Immature natural killer cell (primary cell): ENCODE data around the gene LEMD1. TPM values are rescaled to one million over a fixed set of nuclear protein-coding genes. Genes with fewer than 3 reads are reported as not detected.

Experiments used
- DNase-seq, 3 donors: peaks; one replicate each; pipeline ENCODE4 v3.0.0; 2022; ENCODE audit warnings: mixed read lengths in 1 of 3
- H3K27ac Mint-ChIP-seq, 6 donors: one replicate each; pipeline ENCODE4 v1.8.0; 2020; ENCODE audit warnings: mixed read lengths in 6 of 6, mild to moderate bottlenecking in 5 of 6, inconsistent platforms in 4 of 6, moderate library complexity in 3 of 6
- H3K27me3 Mint-ChIP-seq, 3 donors: one replicate each; pipeline ENCODE4 v1.8.0; 2020 to 2021; ENCODE audit warnings: low read depth in 3 of 3, mild to moderate bottlenecking in 3 of 3, mixed read lengths in 3 of 3, moderate library complexity in 3 of 3, inconsistent platforms in 1 of 3
- H3K36me3 Mint-ChIP-seq, 3 donors: one replicate each; pipeline ENCODE4 v1.8.0; 2020; ENCODE audit warnings: mixed read lengths in 3 of 3, inconsistent platforms in 2 of 3, mild to moderate bottlenecking in 2 of 3
- H3K4me1 Mint-ChIP-seq, 2 donors: one replicate each; pipeline ENCODE4 v1.8.0; 2020; ENCODE audit warnings: inconsistent platforms in 2 of 2, mild to moderate bottlenecking in 2 of 2, mixed read lengths in 2 of 2, moderate library complexity in 1 of 2
- H3K4me3 Mint-ChIP-seq, 5 donors: one replicate each; pipeline ENCODE4 v1.8.0; 2020; ENCODE audit warnings: mild to moderate bottlenecking in 5 of 5, mixed read lengths in 5 of 5, inconsistent platforms in 3 of 5, moderate library complexity in 3 of 5
- H3K9me3 Mint-ChIP-seq, 6 donors: one replicate each; pipeline ENCODE4 v1.8.0; 2020; ENCODE audit warnings: mild to moderate bottlenecking in 6 of 6, mixed read lengths in 6 of 6, inconsistent platforms in 4 of 6, moderate library complexity in 3 of 6
- polyA plus RNA-seq, 3 donors: library from polyadenylated mRNA; unstranded; fragments of 300-500 nt; fragmentation: Illumina TruSeq; gene quantifications; one replicate each; pipeline ENCODE4 v1.2.3, GENCODE V29; 2021

Gene LEMD1
- polyA plus RNA-seq, 3 donors from 2014 or later: not detected

DNA sequence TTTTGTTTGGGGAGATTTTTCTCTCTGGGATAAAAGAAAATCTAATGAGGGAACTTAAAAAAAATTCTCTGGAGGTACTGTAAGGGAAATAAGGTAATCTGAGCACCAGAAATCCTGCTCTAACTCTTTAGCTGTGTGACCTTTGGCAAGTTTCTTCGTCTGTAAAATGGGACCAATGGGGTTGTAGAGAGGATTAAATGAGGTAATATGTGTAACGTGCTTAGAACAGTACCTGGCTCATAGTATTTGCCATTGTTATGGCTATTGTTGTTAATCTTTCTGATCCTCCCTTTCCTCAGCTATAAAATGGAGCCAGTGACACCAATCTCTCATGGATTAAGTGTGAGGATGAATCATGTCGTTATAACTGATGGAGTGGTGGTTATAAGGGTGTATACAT lies 64.3 kb downstream of the LEMD1 start:
- Mint-ChIP-seq H3K27me3 (peaks cover 5 to 8% (median 8%) of the 10 kb centered on the region in 3 donors), H3K36me3 (no peaks in the 10 kb centered on the region), H3K9me3 (no peaks in the 10 kb centered on the region), H3K27ac (no peak overlapping the region), H3K4me3 (no peak overlapping the region), H3K4me1 (no peaks in the 10 kb centered on the region)
- no peak for DNase-seq

DNA sequence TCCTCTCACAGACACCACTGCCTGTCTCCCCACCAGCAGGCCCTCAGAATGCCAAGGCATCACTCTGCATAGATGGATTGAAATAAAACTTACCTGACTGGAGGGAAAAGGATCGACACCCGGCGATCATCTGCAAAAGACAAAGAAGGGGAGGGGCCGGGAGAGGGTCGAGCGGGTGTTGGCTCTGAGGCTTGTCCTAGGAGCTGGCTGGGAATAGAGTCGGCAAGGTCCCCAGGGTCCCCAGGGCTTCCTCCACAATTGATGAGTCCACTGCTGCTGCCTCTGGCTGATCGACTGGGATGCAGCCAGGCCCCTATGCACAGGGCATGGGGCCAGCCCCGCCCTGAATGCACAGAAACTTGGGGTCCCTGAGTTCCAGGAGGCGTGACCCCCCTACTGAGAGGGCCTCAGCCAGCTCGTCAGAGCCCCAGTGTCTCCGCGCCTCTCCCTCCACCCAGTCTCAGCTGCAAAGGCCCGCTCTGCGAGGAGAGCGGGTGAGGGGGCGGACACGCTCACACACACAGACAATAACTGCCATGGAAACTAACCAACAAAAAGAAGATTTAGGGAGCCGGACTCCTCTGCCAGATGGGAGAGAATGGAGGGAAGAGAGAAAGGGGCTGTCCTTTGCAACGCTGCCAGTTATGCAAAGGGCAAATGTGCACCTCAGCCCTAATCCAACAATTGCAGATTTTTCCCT lies 65.3 kb downstream of the LEMD1 start, which contains the start of gene KLHDC8A:
Gene KLHDC8A, minus strand, starts transcription at position 483 of the 700 bp plus-strand sequence. CDS start 13,318 bp downstream, outside the sequence.
- DNase-seq: no peak
- Mint-ChIP-seq H3K9me3 (no peaks in the 10 kb centered on the region), H3K36me3 (no peaks in the 10 kb centered on the region), H3K4me1 (no peaks in the 10 kb centered on the region), H3K27me3 (peaks cover 5 to 8% (median 8%) of the 10 kb centered on the region in 3 donors), H3K27ac (no peak within 1 kb of the TSS), H3K4me3 (no peak within 1 kb of the TSS)

DNA sequence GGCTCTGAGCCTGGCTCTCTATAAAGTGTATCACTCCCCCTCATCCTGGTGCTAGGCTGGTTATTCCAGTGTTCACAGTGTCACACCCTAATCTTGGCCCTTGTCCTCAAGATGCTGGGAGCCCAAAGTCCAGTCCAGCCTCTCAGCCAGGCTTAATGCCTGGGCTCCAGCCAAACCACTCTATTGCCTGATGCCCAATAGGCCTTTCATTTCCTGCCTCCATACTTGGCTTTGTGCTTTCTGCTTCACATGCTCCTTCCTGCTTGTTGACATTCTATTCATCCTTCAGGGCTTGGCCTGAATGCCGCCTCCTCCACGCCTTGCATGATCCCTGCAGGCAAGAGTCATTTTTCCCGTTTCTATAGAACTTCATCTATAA lies 66.8 kb downstream of the LEMD1 start:
- Mint-ChIP-seq H3K36me3 (no peaks in the 10 kb centered on the region), H3K9me3 (no peaks in the 10 kb centered on the region), H3K27ac (no peak overlapping the region), H3K4me3 (no peak overlapping the region), H3K27me3 (peaks cover 3 to 8% (median 8%) of the 10 kb centered on the region in 3 donors), H3K4me1 (no peaks in the 10 kb centered on the region)
- DNase-seq: no peak

DNA sequence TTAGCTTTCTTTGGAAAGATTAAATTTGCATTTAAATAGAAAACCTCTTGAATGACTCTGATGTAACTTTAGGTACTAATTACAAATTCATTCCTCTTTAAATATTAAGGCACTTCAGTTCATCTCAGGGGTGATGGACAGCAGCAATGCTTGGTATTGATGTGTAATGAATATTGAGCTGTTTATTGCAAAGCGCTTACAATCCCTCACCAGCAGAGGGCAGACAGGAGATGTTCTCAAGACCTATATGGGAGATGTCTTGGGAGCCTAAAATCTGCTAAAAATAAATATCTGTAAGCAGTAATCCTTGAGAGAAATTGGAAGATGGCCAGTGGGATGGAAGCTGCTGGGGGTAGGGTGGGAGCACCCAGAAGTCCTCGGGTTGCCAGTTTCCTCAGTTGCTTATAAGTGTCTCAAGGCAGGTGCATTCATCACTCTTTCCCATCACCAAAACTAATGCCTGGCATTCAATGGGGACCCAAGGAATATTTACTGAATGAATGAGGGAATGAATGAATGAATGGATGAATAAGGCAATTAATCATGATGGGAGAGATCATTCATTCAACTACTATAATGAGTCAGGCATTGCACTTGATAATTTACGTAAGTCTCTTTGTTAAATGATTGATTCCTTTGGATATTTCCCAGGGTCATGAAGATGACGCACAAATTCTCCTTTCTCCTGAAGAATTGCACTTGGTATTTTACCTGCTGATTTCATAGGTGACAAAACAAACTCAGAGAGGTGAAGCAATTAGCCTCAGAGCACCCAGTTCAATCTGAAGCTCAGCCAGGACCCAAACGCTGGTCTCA lies 67.4 kb downstream of the LEMD1 start:
- H3K27me3 Mint-ChIP-seq: peaks cover 3 to 8% (median 8%) of the 10 kb centered on the region in 3 donors
- H3K36me3 Mint-ChIP-seq: no peaks in the 10 kb centered on the region
- DNase-seq: peak; percentile 38 to 59 (median 49)
- no peaks in the 10 kb centered on the region for H3K9me3 Mint-ChIP-seq
- no peak overlapping the region for H3K27ac Mint-ChIP-seq
- no peak overlapping the region for H3K4me3 Mint-ChIP-seq
- no peaks in the 10 kb centered on the region for H3K4me1 Mint-ChIP-seq

DNA sequence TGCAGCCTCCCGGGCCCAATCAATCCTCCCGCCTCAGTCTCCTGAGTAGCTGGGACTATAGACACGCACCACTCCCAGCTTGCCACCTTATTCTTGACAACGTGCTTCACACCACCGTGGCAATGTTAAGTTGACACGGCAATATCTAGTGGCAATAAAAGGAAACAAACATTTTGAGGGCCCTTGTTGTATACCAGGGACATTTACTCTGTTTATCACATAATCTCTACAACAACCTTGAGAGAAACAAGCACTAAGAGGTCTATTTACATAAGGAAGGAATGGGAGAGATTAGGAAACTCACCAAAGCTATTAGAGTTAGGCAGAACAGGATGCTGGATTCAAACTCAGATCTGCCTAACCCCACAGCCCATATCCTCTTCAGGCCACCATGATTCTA lies 68.2 kb downstream of the LEMD1 start:
- Mint-ChIP-seq H3K9me3 (no peaks in the 10 kb centered on the region), H3K27me3 (peaks cover 3 to 13% (median 8%) of the 10 kb centered on the region in 3 donors), H3K27ac (no peak overlapping the region), H3K36me3 (no peaks in the 10 kb centered on the region), H3K4me3 (no peak overlapping the region), H3K4me1 (no peaks in the 10 kb centered on the region)
- DNase-seq: no peak

DNA sequence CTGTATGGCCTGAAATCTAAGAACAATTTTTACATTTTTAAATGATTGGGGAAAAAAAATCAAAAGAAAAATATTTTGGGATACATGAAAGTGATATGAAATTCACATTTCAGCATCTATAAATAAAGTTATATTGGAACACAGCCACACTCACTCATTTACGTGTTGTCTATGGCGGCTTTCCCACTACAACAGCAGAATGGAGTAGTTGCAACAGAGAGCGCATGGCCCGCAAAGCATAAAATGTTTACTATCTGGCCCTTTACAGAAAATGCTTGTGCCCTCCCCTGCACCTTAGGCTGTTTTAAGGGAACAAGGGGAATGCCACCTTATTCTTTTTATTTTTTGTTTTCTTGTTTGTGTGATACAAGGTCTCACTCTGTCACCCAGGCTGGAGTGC lies 68.7 kb downstream of the LEMD1 start:
- H3K27ac Mint-ChIP-seq: no peak overlapping the region
- no peaks in the 10 kb centered on the region for H3K36me3 Mint-ChIP-seq
- no peaks in the 10 kb centered on the region for H3K4me1 Mint-ChIP-seq
- no peaks in the 10 kb centered on the region for H3K9me3 Mint-ChIP-seq
- peaks cover 3 to 13% (median 8%) of the 10 kb centered on the region in 3 donors for H3K27me3 Mint-ChIP-seq
- no peak for DNase-seq
- H3K4me3 Mint-ChIP-seq: no peak overlapping the region

DNA sequence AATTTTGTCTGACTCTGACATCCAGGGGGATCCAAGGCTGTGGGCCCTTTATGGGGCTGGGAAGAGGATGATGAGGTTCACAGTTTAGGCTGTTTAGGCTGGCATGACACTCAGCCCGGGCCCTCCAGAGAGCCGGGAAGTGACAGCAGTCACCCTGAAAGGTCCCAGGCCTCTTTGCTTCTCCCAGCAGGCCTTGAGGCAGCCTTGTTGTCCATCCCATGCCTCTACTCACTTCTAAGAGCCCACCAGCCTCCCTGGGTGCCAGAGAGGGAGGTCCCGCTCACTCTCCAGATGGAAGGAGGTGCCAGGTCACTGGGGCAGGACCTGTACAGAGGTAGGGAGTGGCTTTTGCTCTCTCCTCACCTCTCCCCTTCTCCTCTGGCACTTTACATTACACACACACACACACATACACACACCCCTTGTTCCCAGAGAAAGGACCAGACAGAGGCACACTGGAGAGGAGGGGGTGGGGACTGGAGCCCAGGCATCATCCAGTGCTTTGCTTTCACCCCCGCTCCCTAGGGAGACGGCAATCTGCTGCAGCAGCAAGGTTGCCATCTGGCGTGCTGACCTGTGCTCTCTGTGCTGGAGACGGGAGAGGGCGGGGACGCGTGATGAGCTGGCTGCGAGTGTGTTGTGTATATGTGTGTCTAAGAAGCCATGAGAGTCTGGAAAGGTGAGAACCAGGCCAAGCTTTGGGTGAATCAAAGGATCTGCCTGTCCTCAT lies 69.7 kb downstream of the LEMD1 start:
- Mint-ChIP-seq H3K27me3 (peaks cover 3 to 9% (median 4%) of the 10 kb centered on the region in 3 donors), H3K36me3 (no peaks in the 10 kb centered on the region), H3K4me3 (no peak overlapping the region)

DNA sequence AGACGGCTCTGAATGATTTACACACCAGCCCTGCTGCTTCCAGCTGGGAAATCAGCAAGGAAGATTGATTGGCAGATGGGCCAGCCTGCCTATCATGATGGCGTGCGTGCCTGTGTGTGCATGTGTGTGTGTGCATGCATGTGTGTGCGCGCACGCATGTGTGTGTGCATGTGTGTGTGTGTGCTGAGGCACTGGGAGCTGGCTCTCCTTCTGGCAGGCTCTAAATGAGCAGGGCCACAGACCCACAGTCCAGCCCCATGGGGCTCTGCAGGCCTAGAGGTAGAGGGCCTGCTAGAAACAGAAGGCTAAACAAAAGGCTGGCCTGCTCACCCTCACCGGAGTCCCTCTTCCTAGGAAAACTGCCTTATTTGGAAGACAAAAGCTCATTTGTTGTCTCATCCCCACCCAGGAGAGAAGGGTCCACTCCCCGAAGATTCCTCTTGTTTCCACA lies 71.1 kb downstream of the LEMD1 start:
- H3K27me3 Mint-ChIP-seq: peaks cover 7 to 8% (median 8%) of the 10 kb centered on the region in 3 donors
- H3K9me3 Mint-ChIP-seq: no peaks in the 10 kb centered on the region
- no peaks in the 10 kb centered on the region for H3K4me1 Mint-ChIP-seq
- no peak overlapping the region for H3K4me3 Mint-ChIP-seq
- no peak for DNase-seq
- no peak overlapping the region for H3K27ac Mint-ChIP-seq
- H3K36me3 Mint-ChIP-seq: peaks cover 0 to 4% (median 0%) of the 10 kb centered on the region in 3 donors

More for the DNA sequence above, 69.7 kb downstream of the LEMD1 start:
- Mint-ChIP-seq H3K27ac (no peak overlapping the region), H3K9me3 (no peaks in the 10 kb centered on the region), H3K4me1 (no peaks in the 10 kb centered on the region)
- DNase-seq: no peak

DNA sequence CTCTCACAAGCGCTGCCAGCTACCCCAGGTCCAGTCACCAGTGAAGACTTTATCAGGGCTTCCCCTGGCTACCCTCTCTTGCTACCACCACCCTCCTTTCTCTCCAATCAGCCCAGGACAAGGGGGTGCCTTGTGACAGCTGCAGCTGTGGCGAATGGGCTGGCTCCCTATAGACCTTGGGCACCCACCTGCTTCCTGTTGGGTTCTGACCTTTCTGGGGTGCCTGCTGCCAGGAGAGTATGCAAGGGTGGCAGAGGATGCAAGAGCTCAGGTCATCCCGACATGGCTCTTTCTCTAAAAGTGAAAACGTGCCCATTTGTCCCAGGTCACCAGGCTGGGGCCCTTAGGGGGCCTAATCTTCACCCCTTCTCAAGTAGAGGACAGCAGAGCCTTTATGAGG lies 71.7 kb downstream of the LEMD1 start:
- no peak overlapping the region for H3K4me3 Mint-ChIP-seq

DNA sequence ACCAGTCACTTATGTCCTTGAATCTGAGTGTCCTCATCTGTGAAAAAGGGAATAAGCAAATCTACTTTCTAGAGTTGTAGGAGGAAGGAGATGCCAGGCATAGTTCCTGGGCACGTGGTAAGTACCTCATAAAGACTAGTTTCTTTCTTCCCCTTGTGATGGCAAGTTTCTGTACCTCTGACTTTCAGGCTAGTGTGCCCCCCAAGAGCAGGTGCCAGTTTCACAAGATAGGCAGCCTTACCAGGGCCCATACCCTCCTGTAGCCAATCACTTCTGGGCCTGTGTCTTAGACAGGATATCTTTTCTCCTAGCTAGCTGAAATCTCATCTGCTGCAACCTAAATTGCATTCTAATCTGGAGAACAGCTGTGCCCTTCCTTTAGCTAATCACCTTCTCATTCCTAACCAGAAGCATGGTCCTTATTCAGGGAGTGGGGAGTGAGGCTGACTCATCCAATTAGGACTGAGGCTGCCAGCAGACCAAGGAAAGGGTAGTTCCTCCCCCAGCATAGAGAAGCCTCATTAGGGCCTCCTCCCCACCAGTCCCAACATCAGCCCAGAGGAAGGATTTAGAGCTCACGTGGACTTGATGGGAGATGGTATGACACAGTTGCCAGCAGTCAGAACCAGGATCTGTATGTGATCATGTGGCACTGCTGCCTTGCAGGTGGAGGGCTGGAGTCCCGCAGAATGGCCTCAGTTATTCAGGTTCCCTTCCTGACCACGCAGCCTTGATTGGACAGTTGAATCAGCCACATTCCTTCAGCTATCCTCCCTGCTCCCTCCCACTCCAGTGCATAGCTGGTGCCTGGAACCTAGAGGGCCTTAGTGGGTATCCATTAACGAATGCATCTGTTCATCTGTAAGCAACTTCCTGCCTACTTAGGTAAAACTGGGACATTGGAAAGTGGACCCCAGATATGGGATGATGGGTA lies 73.0 kb downstream of the LEMD1 start:
- Mint-ChIP-seq H3K27ac (peak overlapping the region in 1 of 6 donors; percentile 14), H3K9me3 (no peaks in the 10 kb centered on the region), H3K27me3 (peaks cover 7 to 19% (median 15%) of the 10 kb centered on the region in 3 donors), H3K36me3 (peaks cover 0 to 4% (median 0%) of the 10 kb centered on the region in 3 donors), H3K4me3 (no peak overlapping the region), H3K4me1 (peaks cover 0 to 4% of the 10 kb centered on the region in 2 donors)
- no peak for DNase-seq

More for the DNA sequence above, 71.7 kb downstream of the LEMD1 start:
- DNase-seq: no peak
- Mint-ChIP-seq H3K27me3 (peaks cover 6 to 11% (median 7%) of the 10 kb centered on the region in 3 donors), H3K36me3 (peaks cover 0 to 4% (median 0%) of the 10 kb centered on the region in 3 donors), H3K9me3 (no peaks in the 10 kb centered on the region), H3K4me1 (no peaks in the 10 kb centered on the region), H3K27ac (no peak overlapping the region)

DNA sequence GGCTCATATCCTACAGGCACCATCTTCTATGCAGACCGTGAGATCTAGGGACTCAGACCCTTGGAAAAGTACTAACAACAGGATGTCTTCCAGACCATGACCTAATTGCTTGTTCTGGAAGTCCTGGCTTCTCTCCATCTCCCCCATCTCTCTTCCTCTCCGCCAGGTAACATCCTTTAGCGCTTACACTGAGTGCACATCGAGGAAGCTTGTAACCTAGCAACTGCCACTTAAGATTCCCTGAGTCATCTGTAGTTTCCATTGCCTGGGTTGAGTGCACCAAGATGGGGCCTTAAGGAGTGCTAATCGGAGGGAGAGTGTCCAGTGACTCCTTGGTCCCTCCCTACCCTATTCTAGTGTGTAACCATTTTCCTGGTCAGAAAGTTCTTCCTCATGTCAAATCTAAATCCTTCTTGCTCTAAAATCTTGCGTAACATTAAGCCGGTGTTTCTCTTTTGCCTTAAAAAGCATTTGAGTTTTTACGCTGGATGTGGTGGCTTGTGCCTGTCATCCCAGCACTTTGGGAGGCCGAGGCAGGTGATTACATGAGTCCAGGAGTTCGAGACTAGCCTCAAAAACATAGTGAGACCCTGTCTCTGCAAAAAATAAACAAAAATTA lies 74.8 kb downstream of the LEMD1 start:
- Mint-ChIP-seq H3K27me3 (peaks cover 7 to 22% (median 17%) of the 10 kb centered on the region in 3 donors), H3K36me3 (peaks cover 0 to 4% (median 0%) of the 10 kb centered on the region in 3 donors)

DNA sequence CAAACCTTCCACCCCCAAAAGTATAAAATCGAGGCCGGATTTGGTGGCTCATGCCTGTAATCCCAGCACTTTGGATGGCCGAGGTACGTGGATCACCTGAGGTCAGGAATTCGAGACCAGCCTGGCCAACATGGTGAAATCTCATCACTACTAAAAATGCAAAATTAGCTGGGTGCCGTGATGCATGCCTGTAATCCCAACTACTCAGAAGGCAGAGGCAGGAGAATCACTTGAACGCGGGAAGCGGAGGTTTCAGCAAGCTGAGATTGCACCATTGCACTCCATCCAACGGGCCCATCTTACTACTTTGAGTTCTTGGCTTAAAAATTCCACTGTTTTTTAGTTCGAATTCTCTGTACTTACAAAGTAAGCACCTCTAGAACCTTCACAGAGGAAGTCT lies 76.1 kb downstream of the LEMD1 start:
- DNase-seq: no peak
- no peak overlapping the region for H3K27ac Mint-ChIP-seq
- H3K4me1 Mint-ChIP-seq: peaks cover 5 to 8% of the 10 kb centered on the region in 2 donors
- no peak overlapping the region for H3K4me3 Mint-ChIP-seq
- H3K36me3 Mint-ChIP-seq: peaks cover 0 to 7% (median 0%) of the 10 kb centered on the region in 3 donors
- H3K9me3 Mint-ChIP-seq: no peaks in the 10 kb centered on the region
- H3K27me3 Mint-ChIP-seq: peaks cover 9 to 22% (median 17%) of the 10 kb centered on the region in 3 donors

More for the DNA sequence above, 74.8 kb downstream of the LEMD1 start:
- no peaks in the 10 kb centered on the region for H3K9me3 Mint-ChIP-seq
- DNase-seq: no peak
- no peak overlapping the region for H3K4me3 Mint-ChIP-seq
- peaks cover 5 to 8% of the 10 kb centered on the region in 2 donors for H3K4me1 Mint-ChIP-seq
- H3K27ac Mint-ChIP-seq: no peak overlapping the region
